ENCODE measurements around the gene CEP68.
"Not testable (repeated sequence)": the region's sequence is repeated elsewhere in the genome, so short reads cannot be mapped to it uniquely, and the experiment has no call there.

The CEP68 gene

GRCh38 chr2:65025453-65026123, 30.6 kb upstream of the CEP68 start:
- H3K36me3 ChIP-seq (ENCODE audit: insufficient read depth, low read length): no peaks in the 10 kb centered on the region
- H3K9ac ChIP-seq (ENCODE audit: low read depth, low read length): no peak overlapping the region
- H3K9me3 ChIP-seq (ENCODE audit: control insufficient read depth, insufficient read depth, low read length): no peaks in the 10 kb centered on the region
- peaks cover 2% of the 10 kb centered on the region; the same call in 1 of the 2 replicates for H3K4me1 ChIP-seq (ENCODE audit: insufficient read depth, low read length)

GRCh38 chr2:65026154-65026553, 30.1 kb upstream of the CEP68 start:
- Histone ChIP-seq H3K9me3 (ENCODE audit: control insufficient read depth, insufficient read depth, low read length) (no peaks in the 10 kb centered on the region), H3K36me3 (ENCODE audit: insufficient read depth, low read length) (no peaks in the 10 kb centered on the region), H3K9ac (ENCODE audit: low read depth, low read length) (no peak overlapping the region), H3K4me1 (ENCODE audit: insufficient read depth, low read length) (peaks cover 7% of the 10 kb centered on the region)

GRCh38 chr2:65026704-65027464, 29.3 kb upstream of the CEP68 start:
- Histone ChIP-seq H3K9me3 (ENCODE audit: control insufficient read depth, insufficient read depth, low read length) (no peaks in the 10 kb centered on the region), H3K36me3 (ENCODE audit: insufficient read depth, low read length) (no peaks in the 10 kb centered on the region), H3K9ac (ENCODE audit: low read depth, low read length) (no peak overlapping the region), H3K4me1 (ENCODE audit: insufficient read depth, low read length) (peaks cover 15% of the 10 kb centered on the region)

- no peak overlapping the region for H3K9ac ChIP-seq (ENCODE audit: low read depth, low read length)
- peaks cover 21% of the 10 kb centered on the region for H3K4me1 ChIP-seq (ENCODE audit: insufficient read depth, low read length)
- no peaks in the 10 kb centered on the region for H3K36me3 ChIP-seq (ENCODE audit: insufficient read depth, low read length)
- no peaks in the 10 kb centered on the region for H3K9me3 ChIP-seq (ENCODE audit: control insufficient read depth, insufficient read depth, low read length)
Measured at GRCh38 chr2:65027616-65028244, 28.5 kb upstream of the CEP68 start.

GRCh38 chr2:65030476-65031332, 25.5 kb upstream of the CEP68 start:
- Histone ChIP-seq H3K4me1 (ENCODE audit: insufficient read depth, low read length) (peaks cover 23% of the 10 kb centered on the region), H3K9me3 (ENCODE audit: control insufficient read depth, insufficient read depth, low read length) (no peaks in the 10 kb centered on the region), H3K36me3 (ENCODE audit: insufficient read depth, low read length) (no peaks in the 10 kb centered on the region), H3K9ac (ENCODE audit: low read depth, low read length) (no peak overlapping the region)

- H3K36me3 ChIP-seq (ENCODE audit: insufficient read depth, low read length): no peaks in the 10 kb centered on the region
- peaks cover 23% of the 10 kb centered on the region for H3K4me1 ChIP-seq (ENCODE audit: insufficient read depth, low read length)
- no peak overlapping the region for H3K9ac ChIP-seq (ENCODE audit: low read depth, low read length)
- no peaks in the 10 kb centered on the region for H3K9me3 ChIP-seq (ENCODE audit: control insufficient read depth, insufficient read depth, low read length)
Measured at GRCh38 chr2:65031341-65032018, 24.7 kb upstream of the CEP68 start.

GRCh38 chr2:65032019-65032975, 23.9 kb upstream of the CEP68 start:
- Histone ChIP-seq H3K36me3 (ENCODE audit: insufficient read depth, low read length) (no peaks in the 10 kb centered on the region), H3K9ac (ENCODE audit: low read depth, low read length) (no peak overlapping the region), H3K4me1 (ENCODE audit: insufficient read depth, low read length) (peaks cover 23% of the 10 kb centered on the region), H3K9me3 (ENCODE audit: control insufficient read depth, insufficient read depth, low read length) (no peaks in the 10 kb centered on the region)

- Histone ChIP-seq H3K9ac (ENCODE audit: low read depth, low read length) (no peak overlapping the region), H3K36me3 (ENCODE audit: insufficient read depth, low read length) (no peaks in the 10 kb centered on the region), H3K4me1 (ENCODE audit: insufficient read depth, low read length) (peaks cover 23% of the 10 kb centered on the region), H3K9me3 (ENCODE audit: control insufficient read depth, insufficient read depth, low read length) (no peaks in the 10 kb centered on the region)
Measured at GRCh38 chr2:65033178-65033577, 23.0 kb upstream of the CEP68 start.

- not testable (repeated sequence) for H3K9me3 ChIP-seq (ENCODE audit: control insufficient read depth, insufficient read depth, low read length); H3K36me3 ChIP-seq (ENCODE audit: insufficient read depth, low read length); H3K9ac ChIP-seq (ENCODE audit: low read depth, low read length)
- H3K4me1 ChIP-seq (ENCODE audit: insufficient read depth, low read length): peaks cover 23% of the 10 kb centered on the region
Measured at GRCh38 chr2:65033667-65034066, 22.5 kb upstream of the CEP68 start.

GRCh38 chr2:65035351-65035943, 20.8 kb upstream of the CEP68 start:
- peaks cover 23% of the 10 kb centered on the region for H3K4me1 ChIP-seq (ENCODE audit: insufficient read depth, low read length)
- no peaks in the 10 kb centered on the region for H3K36me3 ChIP-seq (ENCODE audit: insufficient read depth, low read length)
- no peak overlapping the region for H3K9ac ChIP-seq (ENCODE audit: low read depth, low read length)
- no peaks in the 10 kb centered on the region for H3K9me3 ChIP-seq (ENCODE audit: control insufficient read depth, insufficient read depth, low read length)

GRCh38 chr2:65037178-65037577, 19.0 kb upstream of the CEP68 start:
- Histone ChIP-seq H3K9ac (ENCODE audit: low read depth, low read length) (no peak overlapping the region), H3K4me1 (ENCODE audit: insufficient read depth, low read length) (peaks cover 6% of the 10 kb centered on the region; the same call in 1 of the 2 replicates), H3K36me3 (ENCODE audit: insufficient read depth, low read length) (no peaks in the 10 kb centered on the region), H3K9me3 (ENCODE audit: control insufficient read depth, insufficient read depth, low read length) (no peaks in the 10 kb centered on the region)

- Histone ChIP-seq H3K36me3 (ENCODE audit: insufficient read depth, low read length) (peaks cover 5% of the 10 kb centered on the region; the same call in 1 of the 2 replicates), H3K9ac (ENCODE audit: low read depth, low read length) (no peak overlapping the region), H3K4me1 (ENCODE audit: insufficient read depth, low read length) (no peaks in the 10 kb centered on the region), H3K9me3 (ENCODE audit: control insufficient read depth, insufficient read depth, low read length) (peaks cover 7% of the 10 kb centered on the region)
Measured at GRCh38 chr2:65039640-65040039, 16.6 kb upstream of the CEP68 start.
